Glutamatergic neuron (in vitro differentiated cells): ENCODE measurements around the gene NCAPG2. TPM values are rescaled to one million over a fixed set of nuclear protein-coding genes. Genes with fewer than 3 reads are reported as not detected.

Experiments
- DNase-seq: peaks from one replicate; pipeline ENCODE4 v3.0.0; 2022
- H3K27ac Mint-ChIP-seq: one replicate; pipeline ENCODE4 v1.8.0; 2020; ENCODE audit warnings: mild to moderate bottlenecking, mixed read lengths, inconsistent platforms; ENCODE audit not compliant: unreplicated experiment
- H3K27me3 Mint-ChIP-seq: one replicate; pipeline ENCODE4 v1.8.0; 2020; ENCODE audit warnings: mild to moderate bottlenecking, moderate library complexity, mixed read lengths, inconsistent platforms; ENCODE audit not compliant: unreplicated experiment
- H3K36me3 Mint-ChIP-seq: one replicate; pipeline ENCODE4 v1.8.0; 2020; ENCODE audit warnings: mild to moderate bottlenecking, mixed read lengths, inconsistent platforms; ENCODE audit not compliant: unreplicated experiment
- H3K4me1 Mint-ChIP-seq: one replicate; pipeline ENCODE4 v1.8.0; 2020; ENCODE audit warnings: mild to moderate bottlenecking, low read depth, mixed read lengths, inconsistent platforms; ENCODE audit not compliant: unreplicated experiment
- H3K4me3 Mint-ChIP-seq: one replicate; pipeline ENCODE4 v1.8.0; 2020; ENCODE audit warnings: mild to moderate bottlenecking, mixed read lengths, inconsistent platforms; ENCODE audit not compliant: unreplicated experiment
- H3K9me3 Mint-ChIP-seq: one replicate; pipeline ENCODE4 v1.8.0; 2020; ENCODE audit warnings: mild to moderate bottlenecking, moderate library complexity, mixed read lengths, inconsistent platforms; ENCODE audit not compliant: unreplicated experiment
- total RNA-seq: library from RNA; stranded (reverse); fragmentation: NEBNext Ultra II Directional; extraction: Animal tissue kit (Norgen Biotek cat#: 25700); gene quantifications from one replicate; pipeline ENCODE4 v1.2.1, GENCODE V29; 2021; ENCODE audit not compliant: unreplicated experiment
- TF ChIP-seq, protein P1 (sequence below): fragments of 200-600 bp; sonication (generic); IDR thresholded peaks from one replicate; pipeline ENCODE4 v1.5.0; 2021; ENCODE audit not compliant: partially characterized antibody, unreplicated experiment

The NCAPG2 gene
- total RNA-seq, 1 donor from 2014 or later: 27.2 TPM

DNA sequence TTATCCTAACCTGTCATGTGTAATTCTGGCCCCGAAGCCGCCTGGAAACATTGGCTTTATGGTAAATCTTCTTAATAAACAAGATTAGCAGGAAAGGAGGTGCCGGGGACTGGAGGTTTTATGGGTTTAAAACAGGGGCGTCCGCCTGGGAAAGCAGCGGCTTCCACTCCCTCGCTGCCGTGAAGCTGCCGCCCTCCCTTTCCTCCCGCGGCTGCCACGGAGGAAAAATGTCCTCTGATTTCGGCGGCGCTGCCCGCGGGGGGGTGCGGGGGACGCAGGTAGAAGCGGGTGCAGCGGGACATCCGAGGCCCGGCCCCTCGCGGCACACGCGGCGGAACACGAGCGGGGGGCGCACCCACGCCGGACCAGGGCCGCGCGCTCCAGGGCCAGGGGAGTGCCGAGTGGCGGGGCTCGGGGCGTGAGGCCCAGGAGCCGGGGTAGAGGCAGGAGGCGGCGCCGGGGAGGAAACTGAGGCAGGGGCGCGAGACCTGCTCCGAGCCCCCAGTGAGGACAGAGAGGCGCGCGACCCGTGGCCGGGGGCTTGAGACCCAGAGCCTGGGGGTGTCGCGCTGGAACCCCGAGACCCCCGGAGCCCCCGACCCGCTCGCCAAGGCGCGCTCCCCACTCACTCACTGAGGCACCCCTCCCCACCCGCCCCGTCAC lies 118.0 kb downstream of the NCAPG2 start:
- Mint-ChIP-seq H3K4me3 (peak overlapping the region; percentile 86), H3K27ac (no peak overlapping the region), H3K4me1 (peaks cover 15% of the 10 kb centered on the region), H3K27me3 (peaks cover 27% of the 10 kb centered on the region), H3K9me3 (peaks cover 3% of the 10 kb centered on the region), H3K36me3 (peaks cover 4% of the 10 kb centered on the region)
- DNase-seq: no peak
- TF ChIP-seq, protein P1, sequence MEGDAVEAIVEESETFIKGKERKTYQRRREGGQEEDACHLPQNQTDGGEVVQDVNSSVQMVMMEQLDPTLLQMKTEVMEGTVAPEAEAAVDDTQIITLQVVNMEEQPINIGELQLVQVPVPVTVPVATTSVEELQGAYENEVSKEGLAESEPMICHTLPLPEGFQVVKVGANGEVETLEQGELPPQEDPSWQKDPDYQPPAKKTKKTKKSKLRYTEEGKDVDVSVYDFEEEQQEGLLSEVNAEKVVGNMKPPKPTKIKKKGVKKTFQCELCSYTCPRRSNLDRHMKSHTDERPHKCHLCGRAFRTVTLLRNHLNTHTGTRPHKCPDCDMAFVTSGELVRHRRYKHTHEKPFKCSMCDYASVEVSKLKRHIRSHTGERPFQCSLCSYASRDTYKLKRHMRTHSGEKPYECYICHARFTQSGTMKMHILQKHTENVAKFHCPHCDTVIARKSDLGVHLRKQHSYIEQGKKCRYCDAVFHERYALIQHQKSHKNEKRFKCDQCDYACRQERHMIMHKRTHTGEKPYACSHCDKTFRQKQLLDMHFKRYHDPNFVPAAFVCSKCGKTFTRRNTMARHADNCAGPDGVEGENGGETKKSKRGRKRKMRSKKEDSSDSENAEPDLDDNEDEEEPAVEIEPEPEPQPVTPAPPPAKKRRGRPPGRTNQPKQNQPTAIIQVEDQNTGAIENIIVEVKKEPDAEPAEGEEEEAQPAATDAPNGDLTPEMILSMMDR: no peak

DNA sequence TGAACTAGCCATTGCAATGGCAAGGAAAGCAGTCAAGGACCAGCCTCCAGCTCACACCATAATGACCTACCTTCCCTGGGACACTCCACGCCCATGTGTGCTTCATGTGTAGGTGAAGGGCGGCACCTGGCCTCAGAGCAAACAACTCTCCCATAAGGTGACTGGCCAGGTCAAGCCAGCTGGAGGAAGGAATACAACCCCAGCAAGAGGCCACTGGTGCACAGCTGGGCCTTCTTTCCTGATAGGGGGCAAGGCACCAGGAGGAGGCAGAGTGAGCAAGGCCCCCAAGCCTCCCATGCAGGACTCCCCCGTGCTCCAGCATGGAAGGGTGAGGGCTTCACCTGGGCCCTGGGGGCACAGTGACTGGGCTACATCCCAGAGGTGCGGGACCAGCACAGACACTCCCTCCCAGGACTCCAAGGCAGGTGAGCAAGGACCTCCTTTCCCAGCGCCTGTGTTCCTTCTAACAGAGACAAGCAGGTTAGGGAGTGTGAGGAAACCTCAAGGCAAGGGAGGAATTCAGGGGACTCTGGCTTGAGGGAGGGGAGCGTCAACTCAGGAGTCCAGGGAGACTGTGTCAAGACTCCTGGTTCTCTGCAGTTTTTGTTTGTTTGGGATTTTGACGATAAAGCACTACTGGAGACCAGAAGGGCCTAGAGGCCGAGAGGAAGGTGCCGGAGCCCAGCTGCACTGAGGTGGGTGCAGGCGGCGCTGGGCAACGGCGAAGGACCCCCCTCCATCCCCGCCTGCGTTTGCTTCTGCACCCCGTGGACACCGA lies 118.7 kb downstream of the NCAPG2 start:
- H3K9me3 Mint-ChIP-seq: peaks cover 4% of the 10 kb centered on the region
- H3K27me3 Mint-ChIP-seq: peaks cover 30% of the 10 kb centered on the region
- peak overlapping the region; percentile 72 for H3K27ac Mint-ChIP-seq
- DNase-seq: no peak
- H3K4me3 Mint-ChIP-seq: peak overlapping the region; percentile 86
- TF ChIP-seq, protein P1: no peak
- H3K36me3 Mint-ChIP-seq: peaks cover 7% of the 10 kb centered on the region
- H3K4me1 Mint-ChIP-seq: peaks cover 15% of the 10 kb centered on the region

DNA sequence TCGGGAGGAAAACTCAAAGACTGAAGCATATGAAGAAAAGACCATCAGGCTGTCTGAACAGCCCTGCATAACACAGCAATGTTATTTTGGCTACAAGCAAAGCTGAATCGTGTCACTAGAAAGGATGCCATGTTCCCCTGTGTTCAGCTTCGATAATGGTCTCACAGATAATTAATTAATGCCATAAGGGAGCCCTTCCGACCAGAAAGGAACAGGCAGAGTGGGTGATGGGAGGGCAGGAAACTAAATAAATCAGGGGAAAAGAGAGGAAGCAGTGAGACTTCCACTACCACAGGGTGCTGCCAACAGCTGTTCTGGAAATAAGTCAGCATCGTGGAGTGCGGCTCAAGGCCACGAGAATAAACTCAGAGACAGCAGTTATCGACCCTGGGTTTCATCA lies 120.2 kb downstream of the NCAPG2 start:
- peak overlapping the region; percentile 53 for H3K4me3 Mint-ChIP-seq
- DNase-seq: no peak
- H3K9me3 Mint-ChIP-seq: peaks cover 11% of the 10 kb centered on the region

DNA sequence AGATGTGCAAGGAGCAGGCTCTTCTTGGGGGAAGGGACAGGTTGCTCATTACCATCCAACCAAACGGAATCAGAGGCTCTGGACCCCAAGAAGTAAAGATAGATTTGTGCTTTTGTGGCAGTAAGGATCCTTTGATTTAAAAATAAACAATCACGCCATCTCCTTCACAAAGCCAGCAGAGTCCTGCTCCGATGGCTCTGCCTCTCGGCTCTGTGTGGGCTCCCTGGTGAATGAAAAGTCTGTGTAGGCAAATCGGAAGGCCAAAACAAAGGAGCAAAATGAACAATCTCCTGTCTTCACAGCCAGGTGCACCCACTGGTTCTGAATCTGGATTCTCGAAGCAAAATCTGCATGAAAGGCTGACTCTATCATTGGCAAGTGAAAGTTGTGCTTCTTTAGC lies 120.8 kb downstream of the NCAPG2 start:
- H3K27ac Mint-ChIP-seq: peak overlapping the region; percentile 72
- peak overlapping the region; percentile 54 for H3K4me3 Mint-ChIP-seq

More for the DNA sequence above, 120.2 kb downstream of the NCAPG2 start:
- Mint-ChIP-seq H3K36me3 (peaks cover 22% of the 10 kb centered on the region), H3K27ac (no peak overlapping the region), H3K4me1 (peaks cover 15% of the 10 kb centered on the region), H3K27me3 (peaks cover 23% of the 10 kb centered on the region)
- TF ChIP-seq, protein P1: no peak

More for the DNA sequence above, 120.8 kb downstream of the NCAPG2 start:
- H3K36me3 Mint-ChIP-seq: peaks cover 24% of the 10 kb centered on the region
- TF ChIP-seq, protein P1: no peak
- peaks cover 15% of the 10 kb centered on the region for H3K4me1 Mint-ChIP-seq
- peaks cover 17% of the 10 kb centered on the region for H3K27me3 Mint-ChIP-seq
- peaks cover 11% of the 10 kb centered on the region for H3K9me3 Mint-ChIP-seq
- no peak for DNase-seq
